ENCODE data around the gene HOXD8.

GRCh38 chr2:176137906-176138305 is 8.4 kb downstream of the HOXD8 start:
- TF ChIP-seq, protein P1, sequence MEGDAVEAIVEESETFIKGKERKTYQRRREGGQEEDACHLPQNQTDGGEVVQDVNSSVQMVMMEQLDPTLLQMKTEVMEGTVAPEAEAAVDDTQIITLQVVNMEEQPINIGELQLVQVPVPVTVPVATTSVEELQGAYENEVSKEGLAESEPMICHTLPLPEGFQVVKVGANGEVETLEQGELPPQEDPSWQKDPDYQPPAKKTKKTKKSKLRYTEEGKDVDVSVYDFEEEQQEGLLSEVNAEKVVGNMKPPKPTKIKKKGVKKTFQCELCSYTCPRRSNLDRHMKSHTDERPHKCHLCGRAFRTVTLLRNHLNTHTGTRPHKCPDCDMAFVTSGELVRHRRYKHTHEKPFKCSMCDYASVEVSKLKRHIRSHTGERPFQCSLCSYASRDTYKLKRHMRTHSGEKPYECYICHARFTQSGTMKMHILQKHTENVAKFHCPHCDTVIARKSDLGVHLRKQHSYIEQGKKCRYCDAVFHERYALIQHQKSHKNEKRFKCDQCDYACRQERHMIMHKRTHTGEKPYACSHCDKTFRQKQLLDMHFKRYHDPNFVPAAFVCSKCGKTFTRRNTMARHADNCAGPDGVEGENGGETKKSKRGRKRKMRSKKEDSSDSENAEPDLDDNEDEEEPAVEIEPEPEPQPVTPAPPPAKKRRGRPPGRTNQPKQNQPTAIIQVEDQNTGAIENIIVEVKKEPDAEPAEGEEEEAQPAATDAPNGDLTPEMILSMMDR (IDR thresholded peaks at IDR 0.05): no peak
- TF ChIP-seq REST (IDR thresholded peaks at IDR 0.05; ENCODE audit: insufficient read depth in 1 of 2, low read depth in 2 of 2, low read length in 1 of 2) (no peak), POLR2AphosphoS5 (IDR thresholded peaks at IDR 0.05; ENCODE audit: low read depth, low read length) (no peak)
